ENCODE results near the gene PITPNC1.

GRCh38 chr17:67506966-67507365, 129.9 kb downstream of the PITPNC1 start:
- TF ChIP-seq CTCF (IDR thresholded peaks at IDR 0.05; ENCODE audit: low read length) (no peak), EZH2 (IDR thresholded peaks at IDR 0.05; ENCODE audit: borderline replicate concordance, low read length) (no peak)

Measured in OCI-LY1 (cell line).